ENCODE measurements around the gene PPRC1. TPM values are rescaled to one million over a fixed set of nuclear protein-coding genes. Genes with fewer than 3 reads are reported as not detected.

Gene PPRC1
- 10.6 and 14.7 TPM in 2 replicates for total RNA-seq (2014; rRNA removed; shearing (Covaris generic))

- DNase-seq (ENCODE audit: low read depth): peak; percentile 98
Measured at GRCh38 chr10:102132563-102133372, at the start of gene PPRC1. TSS of gene PPRC1 (plus strand) at chr10:102133040. CDS start at chr10:102133069, 29 bp downstream.

- no peak for DNase-seq (ENCODE audit: low read depth)
Measured at GRCh38 chr10:102083541-102083940, 49.3 kb upstream of the PPRC1 start.

- DNase-seq (ENCODE audit: low read depth): no peak
Measured at GRCh38 chr10:102085336-102085735, 47.5 kb upstream of the PPRC1 start.

GRCh38 chr10:102086196-102086595 is 46.6 kb upstream of the PPRC1 start:
- no peak for DNase-seq (ENCODE audit: low read depth)

- peak; percentile 23 for DNase-seq (ENCODE audit: low read depth)
Measured at GRCh38 chr10:102090772-102091171, 42.1 kb upstream of the PPRC1 start.

- DNase-seq (ENCODE audit: low read depth): no peak
Measured at GRCh38 chr10:102096449-102096848, 36.4 kb upstream of the PPRC1 start.

GRCh38 chr10:102101152-102101551 is 31.7 kb upstream of the PPRC1 start:
- DNase-seq (ENCODE audit: low read depth): no peak

- DNase-seq (ENCODE audit: low read depth): no peak
Measured at GRCh38 chr10:102102421-102102820, 30.4 kb upstream of the PPRC1 start.

GRCh38 chr10:102106998-102107397 is 25.8 kb upstream of the PPRC1 start:
- no peak for DNase-seq (ENCODE audit: low read depth)

GRCh38 chr10:102109166-102110116 is 23.4 kb upstream of the PPRC1 start:
- DNase-seq (ENCODE audit: low read depth): no peak

- no peak for DNase-seq (ENCODE audit: low read depth)
Measured at GRCh38 chr10:102111276-102111675, 21.6 kb upstream of the PPRC1 start.

GRCh38 chr10:102112210-102112817 is 20.5 kb upstream of the PPRC1 start:
- no peak for DNase-seq (ENCODE audit: low read depth)

- peak; percentile 7 for DNase-seq (ENCODE audit: low read depth)
Measured at GRCh38 chr10:102113261-102113955, 19.4 kb upstream of the PPRC1 start.

GRCh38 chr10:102113956-102114857 is 18.6 kb upstream of the PPRC1 start:
- peak; percentile 26 for DNase-seq (ENCODE audit: low read depth)

- peak; percentile 83 for DNase-seq (ENCODE audit: low read depth)
Measured at GRCh38 chr10:102114861-102115618, 17.8 kb upstream of the PPRC1 start.

- DNase-seq (ENCODE audit: low read depth): no peak
Measured at GRCh38 chr10:102115775-102116174, 17.1 kb upstream of the PPRC1 start.

- no peak for DNase-seq (ENCODE audit: low read depth)
Measured at GRCh38 chr10:102116656-102117055, 16.2 kb upstream of the PPRC1 start.

GRCh38 chr10:102117391-102118159 is 15.3 kb upstream of the PPRC1 start:
- peak; percentile 81 for DNase-seq (ENCODE audit: low read depth)

GRCh38 chr10:102118867-102119266 is 14.0 kb upstream of the PPRC1 start:
- peak; percentile 35 for DNase-seq (ENCODE audit: low read depth)
